Stromal cell of bone marrow (primary cell): ENCODE measurements around the gene AVEN.

Source experiments
- DNase-seq: peaks from one replicate; pipeline ENCODE4 v3.0.0-alpha.2; 2012; ENCODE audit warnings: low read depth

The AVEN gene

DNA sequence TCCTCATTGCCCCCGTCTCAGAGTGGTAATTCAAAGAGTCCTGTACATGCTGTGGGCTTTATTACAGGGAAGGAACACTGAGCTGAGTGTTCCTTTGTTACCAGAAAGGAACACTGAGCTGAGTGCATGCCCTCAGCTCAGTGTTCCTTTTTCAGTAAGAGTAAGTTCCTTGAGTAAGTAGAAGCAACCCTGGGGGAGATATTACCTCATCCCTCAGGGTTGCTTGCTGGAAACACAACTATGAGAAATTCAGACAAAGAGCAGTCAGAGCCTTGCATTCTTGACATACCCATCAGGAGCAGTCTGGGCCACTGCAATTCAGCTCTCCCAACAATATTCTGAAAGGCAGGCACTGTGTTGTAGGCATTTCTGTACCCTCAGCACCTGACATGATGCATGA, 53.7 kb downstream of the AVEN start:
- peak; percentile 30 for DNase-seq

DNA sequence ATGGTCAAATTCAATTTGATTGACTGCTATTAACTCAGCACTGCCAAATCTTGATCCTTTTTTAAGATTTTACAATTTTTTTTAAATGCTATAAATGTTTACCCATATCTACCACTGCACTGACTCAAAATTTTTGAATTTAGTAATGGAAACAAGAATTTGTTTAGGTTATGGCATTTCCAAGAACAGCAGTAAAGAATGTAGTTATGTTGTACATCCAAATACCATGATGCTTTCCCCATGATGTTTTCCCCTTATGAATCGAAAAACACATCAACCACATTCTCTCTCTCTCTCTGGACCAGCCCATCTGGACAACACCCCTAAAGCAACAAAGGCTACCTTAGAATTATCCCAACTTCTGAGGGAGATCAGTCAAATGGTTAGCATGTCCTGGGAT, 56.5 kb downstream of the AVEN start:
- no peak for DNase-seq

DNA sequence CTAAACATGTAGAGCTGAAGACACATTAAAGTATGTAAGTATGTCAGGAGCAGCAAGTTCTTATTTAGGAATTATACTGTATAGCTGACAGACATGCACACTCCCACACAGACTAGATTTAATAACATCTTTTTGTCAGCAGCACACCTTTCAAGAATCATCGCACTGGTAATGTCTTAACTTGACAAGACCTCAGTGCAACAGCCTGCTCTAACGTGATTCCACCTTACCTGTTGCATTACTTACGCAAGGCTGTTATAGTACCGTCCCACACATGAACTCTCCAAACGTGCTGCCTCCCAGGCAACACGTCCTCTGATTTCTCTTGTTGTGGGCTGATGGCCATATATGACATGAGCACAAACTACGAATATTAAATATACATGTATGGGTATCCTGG, 58.8 kb downstream of the AVEN start:
- DNase-seq, result no peak

DNA sequence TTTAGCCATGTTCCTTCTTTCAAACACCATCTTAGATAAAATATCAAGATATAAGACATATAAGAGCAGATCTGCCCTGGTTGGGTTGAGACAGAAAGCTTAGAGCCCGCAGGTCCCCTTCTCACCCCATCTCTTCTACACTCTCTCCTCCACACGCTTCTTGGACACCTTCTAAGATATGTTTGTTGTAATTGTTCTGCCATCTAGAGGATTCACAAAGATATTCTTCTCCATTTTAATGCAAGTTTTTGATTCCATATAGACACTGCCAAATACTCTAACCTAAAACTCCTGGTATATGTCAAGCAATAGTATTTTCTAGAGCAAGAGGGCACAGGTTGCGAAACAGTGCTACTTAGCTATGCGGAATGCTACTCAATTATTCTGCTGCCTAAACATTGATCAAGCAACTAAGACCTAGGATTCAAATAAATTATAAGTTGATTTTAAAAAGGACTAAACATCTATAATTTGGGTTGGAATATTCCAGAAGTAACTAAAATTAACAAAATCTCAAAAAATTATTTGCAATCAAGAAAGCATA, 63.9 kb downstream of the AVEN start:
- no peak for DNase-seq

DNA sequence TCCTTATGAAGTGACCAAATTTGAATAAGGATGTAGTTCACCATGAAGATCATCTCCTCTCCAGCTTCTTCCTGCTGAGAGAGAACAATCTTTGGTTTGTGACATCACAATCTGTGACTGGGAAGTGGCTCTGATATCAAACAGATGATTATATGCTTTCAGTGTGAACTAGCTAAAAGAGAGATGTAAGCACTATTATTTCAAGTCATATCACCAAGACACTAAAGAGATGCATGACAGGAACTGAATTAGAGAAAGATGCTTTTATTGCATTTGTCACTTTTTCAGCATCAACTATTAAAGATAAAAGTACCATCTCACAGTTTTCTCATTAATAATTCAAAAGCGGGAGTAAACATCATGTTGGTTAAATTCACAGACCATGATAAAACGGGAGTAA, 67.2 kb downstream of the AVEN start:
- DNase-seq, result no peak

DNA sequence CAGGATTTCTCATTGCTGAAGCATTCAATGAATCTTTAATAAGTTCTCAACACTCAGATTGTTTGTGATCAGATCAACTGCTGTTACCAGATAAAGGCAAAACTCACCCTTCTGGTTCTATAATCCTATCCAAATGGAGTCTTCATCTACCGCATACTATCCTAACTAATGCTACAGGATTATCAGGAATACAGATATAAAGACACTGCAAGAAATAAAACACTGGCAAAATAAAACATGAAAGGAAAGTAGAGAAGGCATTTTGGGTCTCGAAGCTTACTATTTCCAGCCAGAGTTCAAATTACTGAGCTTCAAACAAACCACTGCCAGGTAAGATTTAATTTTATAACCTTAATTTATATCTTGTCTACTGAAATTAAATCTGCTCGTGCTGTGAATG, 70.2 kb downstream of the AVEN start:
- DNase-seq, result no peak

DNA sequence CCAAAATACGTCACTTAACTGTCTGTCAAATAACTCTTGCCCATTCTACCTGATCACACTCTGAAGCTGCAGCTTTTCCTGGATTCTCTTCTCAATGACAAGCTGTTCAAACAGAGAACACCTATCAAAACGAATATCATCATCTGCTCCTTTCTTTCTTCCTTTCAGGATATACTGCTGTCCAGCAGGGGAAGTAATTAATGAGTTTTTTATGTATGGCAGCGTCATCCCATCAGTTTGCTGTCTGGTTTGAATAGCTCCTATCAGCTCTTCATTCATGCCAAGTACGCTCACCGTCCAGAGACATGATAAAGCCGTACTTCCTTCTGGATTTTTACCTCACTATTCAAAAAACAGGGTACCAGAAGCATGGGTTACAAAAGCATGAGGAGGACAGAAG, 70.8 kb downstream of the AVEN start, which contains the start of gene CHRM5:
Gene CHRM5, plus strand, starts transcription at position 274 of the 400 bp plus-strand sequence. CDS start 94,221 bp downstream, outside the sequence.
- DNase-seq, result no peak

DNA sequence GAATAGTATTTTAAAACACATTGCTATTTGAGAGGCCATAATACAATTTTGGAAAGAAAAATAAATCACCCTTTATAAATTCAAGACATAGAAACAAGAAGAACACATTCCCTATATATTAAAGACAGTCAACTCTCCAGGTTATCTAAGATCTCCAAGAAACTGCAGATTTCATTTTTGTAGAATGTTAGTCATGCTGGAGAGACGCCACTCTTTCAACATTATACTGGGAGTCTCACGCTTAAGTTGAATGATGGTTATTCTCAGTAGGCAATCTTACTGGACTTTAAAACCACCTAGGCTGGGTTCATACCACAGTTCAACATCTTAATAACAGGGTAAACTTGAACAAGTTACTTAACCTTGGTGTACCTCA, 74.4 kb downstream of the AVEN start:
- peak; percentile 13 for DNase-seq

DNA sequence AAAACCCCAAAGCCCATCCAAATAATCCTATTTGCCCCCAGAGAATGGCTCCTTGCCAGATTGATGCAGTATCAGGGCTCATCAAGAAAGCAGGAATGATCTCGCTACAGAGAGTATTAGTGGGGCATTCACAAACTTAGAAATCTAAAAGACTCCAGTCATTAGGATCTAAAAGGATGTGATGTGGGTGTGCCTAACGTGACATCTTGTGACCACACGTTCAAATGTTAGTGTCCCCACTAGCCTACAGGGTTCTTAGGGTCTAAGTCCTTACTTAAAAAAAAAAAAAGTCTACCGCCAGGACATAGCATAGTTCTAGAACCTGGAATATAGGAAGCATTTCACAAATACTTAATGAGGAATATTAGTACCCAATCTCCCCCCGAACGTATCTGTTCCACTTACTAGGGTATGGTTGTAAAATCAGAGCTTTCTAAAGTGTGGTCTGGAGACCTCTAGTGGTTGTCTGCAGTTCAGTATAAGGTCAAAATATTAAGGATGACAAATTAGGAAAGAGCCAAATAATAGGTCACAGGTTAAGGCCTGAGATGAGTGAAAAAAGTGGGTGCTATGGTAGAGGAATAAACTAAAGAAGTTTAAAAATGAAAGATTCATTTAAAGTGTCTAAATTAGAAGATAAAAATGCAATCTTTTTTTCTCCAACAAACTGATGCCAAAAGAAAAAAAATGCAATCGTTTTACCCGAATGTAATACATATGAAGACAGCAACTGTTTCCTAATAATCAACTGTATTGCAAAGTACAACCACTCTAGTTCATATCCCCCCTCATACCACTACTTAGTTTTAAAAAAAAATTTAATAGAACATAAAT, 75.0 kb downstream of the AVEN start:
- DNase-seq, result peak; percentile 37

DNA sequence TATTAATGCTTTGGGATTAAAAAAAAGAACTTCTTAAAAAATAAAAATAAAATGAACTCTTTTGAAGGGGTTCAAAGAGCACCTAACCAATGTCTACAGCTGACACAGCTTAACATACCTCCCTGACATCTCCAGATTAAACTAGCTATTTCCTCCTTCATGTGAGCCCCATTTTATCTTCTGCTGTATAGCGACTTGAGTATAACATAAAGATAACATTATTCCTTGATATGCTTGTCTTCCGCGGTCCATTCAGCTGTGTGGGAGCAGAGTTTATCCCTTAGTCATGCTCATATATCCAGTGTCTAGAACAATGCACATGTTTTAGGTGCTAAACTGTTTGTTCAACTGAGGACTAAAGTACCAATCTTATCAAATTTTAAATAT, 78.5 kb downstream of the AVEN start:
- DNase-seq, result no peak

DNA sequence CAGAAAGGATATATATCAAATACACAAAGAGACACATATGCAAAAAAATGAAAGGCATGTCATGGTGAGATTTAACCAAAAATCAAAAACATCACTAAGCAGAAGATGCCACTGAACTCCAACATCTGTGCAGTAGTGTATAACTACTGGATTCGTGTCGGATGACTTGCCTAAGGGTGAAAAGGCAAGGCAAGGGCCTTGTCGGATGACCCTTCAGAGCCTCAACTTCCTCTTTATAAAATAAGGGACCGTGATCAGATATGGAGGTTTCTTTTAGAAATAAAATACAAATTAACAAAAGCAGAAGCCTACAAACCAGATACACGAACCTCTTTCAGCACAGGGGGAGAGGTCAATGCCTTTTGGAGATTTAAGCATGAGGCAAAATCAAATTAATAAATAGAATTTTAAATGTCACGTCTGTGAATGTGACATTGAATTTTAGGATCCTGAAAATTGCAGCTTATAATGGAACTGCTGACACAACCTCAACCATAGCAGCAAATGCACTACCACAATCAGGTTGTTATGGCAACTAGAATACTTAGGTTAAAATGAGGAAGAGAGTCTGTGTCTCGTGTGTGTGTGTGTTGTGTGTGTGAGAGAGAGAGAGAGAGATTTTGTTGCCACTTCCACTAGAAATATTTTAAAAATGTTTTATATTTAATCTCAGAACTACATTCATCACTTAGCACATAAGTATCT, 79.0 kb downstream of the AVEN start:
- no peak for DNase-seq

DNA sequence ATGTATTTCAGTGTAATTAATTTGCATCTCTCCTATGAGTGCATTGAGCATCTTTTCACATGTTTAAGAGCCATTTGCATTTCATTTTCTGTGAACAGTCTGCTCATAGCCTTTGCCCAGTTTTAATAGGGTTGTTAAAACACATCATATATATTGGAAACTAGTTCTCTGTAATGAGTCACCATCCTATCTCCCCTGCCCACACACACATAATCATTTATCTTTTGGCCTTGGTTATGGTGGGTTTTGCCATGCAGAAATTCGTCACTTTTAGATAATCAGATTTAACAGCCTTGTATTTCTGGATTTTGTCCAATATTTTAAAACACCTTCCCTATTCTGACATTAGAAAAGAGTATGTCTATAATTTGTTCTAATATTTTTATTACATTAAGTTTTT, 82.6 kb downstream of the AVEN start:
- DNase-seq, result no peak

DNA sequence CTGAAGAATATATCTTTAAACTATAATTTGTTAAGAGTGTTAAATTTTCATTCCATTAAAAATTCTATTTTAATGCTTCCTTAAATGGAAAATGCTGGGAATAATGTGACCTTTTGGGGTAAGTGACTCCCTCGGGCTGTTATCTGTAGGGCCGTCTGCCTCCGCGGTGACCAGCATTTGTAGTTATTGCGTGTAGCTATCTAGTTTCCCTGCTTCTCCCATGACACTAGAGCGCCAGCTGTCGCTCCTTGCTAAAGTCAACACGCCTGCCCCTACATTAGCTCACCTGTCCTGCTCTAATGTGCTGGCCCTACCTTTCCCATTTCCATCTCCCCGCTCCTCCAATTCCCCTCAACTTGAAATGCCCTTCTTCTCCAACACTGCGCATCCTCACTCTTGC, 83.1 kb downstream of the AVEN start:
- no peak for DNase-seq

DNA sequence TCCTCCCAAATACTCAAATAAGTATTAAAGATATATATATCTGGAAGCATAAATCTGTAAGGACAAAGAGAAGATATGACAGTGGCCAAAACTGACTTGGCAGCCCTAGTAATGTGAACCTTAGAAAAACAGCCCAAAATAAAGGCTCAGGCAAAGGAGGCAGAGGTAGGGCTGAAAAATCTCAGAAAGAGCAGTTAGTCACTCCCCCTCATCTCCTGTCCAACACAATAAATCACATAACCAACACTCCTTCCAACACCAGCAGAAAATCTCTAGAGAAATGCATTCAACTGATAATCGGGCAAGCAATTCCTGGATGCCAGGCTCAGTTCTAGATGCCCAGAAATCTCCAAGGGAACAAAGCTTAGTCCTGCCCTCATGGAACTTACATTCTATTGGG, 92.9 kb downstream of the AVEN start:
- DNase-seq, result no peak

DNA sequence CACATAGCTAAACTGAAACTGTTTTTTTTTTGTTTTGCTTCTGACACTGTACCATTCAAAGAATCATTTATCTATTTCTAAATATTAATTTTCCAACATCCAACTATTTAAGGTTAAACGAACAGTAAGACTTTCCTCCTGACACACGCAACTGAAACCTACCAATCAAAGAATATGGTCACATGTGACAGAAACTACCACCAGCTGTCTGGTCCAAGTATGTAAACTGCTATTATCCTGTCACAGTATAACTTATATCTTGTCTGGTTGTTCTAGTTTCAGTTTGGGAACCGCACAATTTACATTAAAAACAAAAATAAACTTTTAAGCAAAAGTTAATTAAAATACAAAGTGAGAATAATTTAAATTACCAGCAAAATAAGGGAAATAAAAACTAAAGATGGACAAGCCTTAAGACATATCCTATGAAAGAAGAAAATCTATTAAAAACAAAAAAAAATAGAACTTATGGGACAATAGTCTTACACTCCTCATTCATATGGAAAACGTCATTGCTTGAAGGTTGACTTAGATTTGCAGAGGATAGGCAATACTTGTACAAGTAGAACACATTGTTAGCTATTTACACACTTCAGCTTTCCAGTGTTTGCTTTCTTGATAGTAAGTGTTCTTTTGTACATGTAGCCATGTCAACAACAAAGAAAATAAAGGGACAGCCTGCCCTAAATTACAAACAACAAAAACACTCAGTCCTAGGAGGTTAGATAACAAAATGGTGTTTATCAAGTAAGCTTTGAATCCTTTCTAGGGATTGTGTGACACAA, 97.5 kb downstream of the AVEN start:
- DNase-seq, result no peak

DNA sequence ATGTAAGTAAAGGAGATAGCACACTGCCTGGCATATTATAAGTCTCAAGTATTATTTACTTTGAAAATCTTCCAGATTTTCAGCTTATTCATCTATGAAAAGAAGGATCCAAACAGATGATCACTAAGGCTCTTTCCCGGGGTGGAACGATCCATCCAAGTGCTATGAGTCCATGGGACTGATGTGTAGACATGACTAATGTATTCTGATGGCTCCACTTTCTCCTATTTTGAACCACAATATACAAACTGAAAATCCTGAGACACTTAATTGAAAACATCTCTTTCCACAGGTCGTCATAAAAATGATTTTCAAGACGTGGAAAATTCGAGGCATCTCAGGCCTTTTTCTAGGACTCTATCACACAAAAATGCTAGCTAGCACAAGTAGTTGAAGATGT, 104.1 kb downstream of the AVEN start:
- peak; percentile 70 for DNase-seq

DNA sequence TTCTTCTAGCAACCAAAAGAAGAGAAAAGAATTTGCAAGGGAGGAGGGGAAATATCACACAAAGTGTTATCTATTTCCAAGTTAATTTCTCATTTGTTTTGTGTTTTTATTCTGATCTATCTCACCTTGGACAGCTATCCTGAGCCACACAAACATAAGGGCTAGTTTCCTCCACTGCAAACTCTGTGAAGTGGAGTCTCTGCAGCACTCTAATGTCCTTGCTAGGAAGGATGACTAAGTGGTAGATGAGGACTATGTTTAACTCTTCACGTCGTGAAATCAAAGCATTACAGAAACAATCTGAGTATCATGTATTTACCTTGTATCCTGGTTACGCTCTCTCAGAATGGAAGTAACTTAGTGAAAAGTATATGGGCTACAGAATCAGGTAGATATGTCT, 104.6 kb downstream of the AVEN start:
- peak; percentile 5 for DNase-seq

DNA sequence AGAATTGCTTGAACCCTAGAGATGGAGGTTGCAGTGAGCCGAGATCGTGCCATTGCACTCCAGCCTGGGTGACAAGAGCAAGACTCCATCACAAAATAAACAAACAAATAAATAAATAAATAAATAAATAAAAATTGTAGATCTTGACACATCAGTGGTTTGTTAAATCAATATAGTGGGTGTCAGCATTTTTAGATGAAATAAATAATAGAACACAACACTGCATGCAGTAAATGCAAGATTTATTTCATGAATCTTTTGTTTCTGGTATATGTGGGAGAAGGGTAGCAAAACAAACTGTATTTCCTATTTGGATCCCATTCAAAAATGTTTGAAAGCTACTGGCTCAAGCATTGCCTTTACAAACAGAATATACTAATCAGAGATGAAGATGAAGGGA, 106.3 kb downstream of the AVEN start:
- no peak for DNase-seq

DNA sequence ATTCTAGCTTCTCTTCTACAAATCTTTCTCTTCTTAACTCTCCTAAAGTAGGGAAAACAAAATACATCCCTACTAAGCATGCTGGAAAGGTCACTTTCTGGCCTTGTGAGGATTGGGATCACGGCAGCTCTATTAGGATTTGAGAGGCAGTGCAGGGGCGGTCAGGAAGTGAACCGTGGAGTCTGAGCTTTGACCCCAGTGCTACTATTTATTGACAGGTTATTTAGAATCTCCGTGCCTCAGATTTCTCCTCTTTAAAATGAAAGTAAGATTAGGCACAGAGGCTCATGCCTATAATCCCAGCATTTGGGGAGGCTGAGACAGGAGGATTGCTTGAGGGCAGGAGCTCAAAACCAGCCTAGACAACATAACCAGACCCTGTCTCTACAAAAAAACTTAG, 112.7 kb downstream of the AVEN start:
- DNase-seq, result no peak

DNA sequence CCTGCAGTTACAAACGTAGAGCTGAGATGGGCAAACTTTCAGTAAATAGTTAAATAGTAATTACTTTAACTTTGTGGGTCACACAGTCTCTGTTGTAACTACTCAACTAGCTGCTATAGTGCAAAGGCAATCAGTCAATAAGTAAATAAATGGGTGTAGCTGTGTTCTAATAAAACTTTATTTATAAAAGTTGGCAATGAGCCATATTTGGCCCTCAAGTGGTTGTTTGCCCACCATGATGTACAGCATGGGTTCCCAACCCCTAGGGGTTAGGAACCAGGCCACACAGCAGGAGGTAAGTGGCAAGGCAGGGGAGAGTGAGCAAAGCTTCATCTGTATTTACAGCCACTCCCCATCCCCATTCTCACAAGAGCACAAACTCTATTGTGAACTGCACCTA, 115.6 kb downstream of the AVEN start:
- no peak for DNase-seq

DNA sequence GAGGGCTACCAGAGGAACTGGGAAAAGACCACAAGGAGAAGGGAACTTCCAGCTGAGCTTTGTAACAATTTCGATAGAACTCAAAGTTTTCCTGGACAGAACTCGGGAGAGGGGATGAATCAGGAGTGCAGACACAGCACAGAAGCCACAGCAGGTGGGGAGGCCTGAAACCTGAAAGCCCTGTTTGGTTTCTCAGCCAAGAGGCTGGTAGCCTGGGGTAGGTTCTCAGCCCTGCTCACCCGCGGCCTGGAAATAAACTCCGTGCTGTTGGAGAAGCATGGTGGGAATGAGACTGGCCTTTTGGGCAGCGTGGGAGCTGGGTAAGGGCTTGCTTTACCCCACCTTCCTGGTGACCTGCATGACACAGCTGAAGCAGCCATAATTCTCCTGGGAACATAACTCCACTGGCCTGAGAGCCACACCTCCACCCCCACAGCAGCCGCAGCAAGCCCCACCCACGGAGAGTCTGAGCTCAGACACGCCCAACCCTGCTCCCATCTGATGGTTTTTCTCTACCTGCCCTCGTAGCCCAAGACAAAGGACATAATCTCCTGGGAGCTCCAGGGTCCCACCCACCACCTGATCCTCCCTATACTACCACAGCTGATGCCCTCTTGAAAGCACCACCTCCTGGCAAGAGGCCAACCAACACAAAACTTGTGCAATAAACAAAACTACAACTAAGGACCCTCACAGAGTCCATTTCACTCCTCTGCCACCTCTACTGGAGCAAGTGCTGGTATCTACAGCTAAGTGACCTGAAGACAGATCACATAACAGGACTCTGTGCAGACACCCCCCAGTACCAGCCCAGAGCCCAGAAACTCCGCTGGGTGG, 123.2 kb downstream of the AVEN start:
- no peak for DNase-seq

DNA sequence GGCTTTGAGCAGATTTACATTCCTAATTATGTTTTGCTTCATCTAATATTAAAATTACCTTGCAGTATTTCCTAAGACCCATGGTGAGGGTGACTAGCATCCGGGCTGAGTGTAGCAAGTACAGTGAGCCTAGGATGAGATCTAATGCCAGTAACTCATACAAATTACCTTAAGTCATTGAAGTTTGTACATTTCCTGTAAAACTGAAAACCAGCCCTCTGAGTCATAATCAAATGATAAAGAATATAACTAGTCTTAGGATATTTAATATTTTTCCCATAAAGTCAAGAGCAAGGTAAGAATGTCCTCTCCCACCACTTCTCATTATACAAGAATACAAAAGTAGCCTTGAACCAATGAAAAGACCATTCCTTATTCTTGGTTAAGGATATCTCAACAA, 125.5 kb downstream of the AVEN start:
- DNase-seq, result peak; percentile 17
